Thoracic aorta (tissue), 2 donors: ENCODE measurements around the gene NAPB. TPM values are rescaled to one million over a fixed set of nuclear protein-coding genes. Genes with fewer than 3 reads are reported as not detected.

Experiments
- ATAC-seq: fragments of 150-250 bp; one replicate; pipeline ENCODE4 v1.8.0; 2017; ENCODE audit warnings: low read depth; ENCODE audit not compliant: insufficient number of reproducible peaks, low FRiP score
- DNase-seq: peaks from one replicate; pipeline ENCODE4 v3.0.0-alpha.2; 2020; ENCODE audit warnings: low spot score
- H3K27ac ChIP-seq, 2 donors: fragments of 200-600 bp; sonication (generic); 1 replicate in 1 of 2; 2 replicates in 1 of 2; pipeline ENCODE4 v1.5.1; 2016; ENCODE audit warnings: mild to moderate bottlenecking in 2 of 2, moderate library complexity in 2 of 2
- H3K27me3 ChIP-seq: fragments of 200-600 bp; sonication (generic); replicated peaks from 2 replicates; pipeline ENCODE4 v1.6.0; 2016; ENCODE audit warnings: mild to moderate bottlenecking; ENCODE audit not compliant: insufficient read depth
- H3K36me3 ChIP-seq: fragments of 200-600 bp; sonication (generic); one replicate; pipeline ENCODE4 v1.5.1; 2016
- H3K4me1 ChIP-seq, 2 donors: fragments of 200-600 bp; sonication (generic); 1 replicate in 1 of 2; 2 replicates in 1 of 2; pipeline versions ENCODE4 v1.5.1 to v1.6.0; 2016; ENCODE audit warnings: low read depth in 2 of 2, mild to moderate bottlenecking in 1 of 2; ENCODE audit not compliant: control insufficient read depth in 1 of 2
- H3K4me3 ChIP-seq: fragments of 200-600 bp; sonication (generic); 2 replicates; pipeline ENCODE4 v1.5.1; 2016; ENCODE audit warnings: mild to moderate bottlenecking
- H3K9me3 ChIP-seq: fragments of 200-600 bp; sonication (generic); 2 replicates; pipeline ENCODE4 v1.5.1; 2016
- CTCF ChIP-seq: fragments of 200-600 bp; sonication (generic); IDR thresholded peaks from one replicate; pipeline ENCODE4 v1.5.1; 2019; ENCODE audit warnings: antibody characterized with exemption
- total RNA-seq, 2 donors: library from RNA; depleted of rRNA; stranded (reverse); fragments of >200 nt; gene quantifications; one replicate each; pipeline versions ENCODE4 v1.1.0 to v1.2.3, GENCODE V29; 2016

NAPB gene
- total RNA-seq, 2 donors from 2014 or later = 10.2 to 17.1 TPM

- no peak for TF ChIP-seq CTCF
- Histone ChIP-seq H3K4me3 (no peak overlapping the region), H3K4me1 (no peaks in the 10 kb centered on the region), H3K36me3 (no peaks in the 10 kb centered on the region), H3K27me3 (no peaks in the 10 kb centered on the region), H3K9me3 (no peaks in the 10 kb centered on the region), H3K27ac (no peak overlapping the region)
- DNase-seq (no peak), ATAC-seq (no peak)
Measured at GRCh38 chr20:23451956-23452487, 30.7 kb upstream of the NAPB start.

GRCh38 chr20:23450877-23451276, 29.6 kb upstream of the NAPB start:
- no peaks in the 10 kb centered on the region for H3K9me3 ChIP-seq
- DNase-seq (no peak), ATAC-seq (no peak)
- H3K36me3 ChIP-seq = no peaks in the 10 kb centered on the region
- H3K27me3 ChIP-seq = no peaks in the 10 kb centered on the region
- H3K27ac ChIP-seq = no peak overlapping the region
- no peak overlapping the region for H3K4me3 ChIP-seq
- no peaks in the 10 kb centered on the region for H3K4me1 ChIP-seq
- TF ChIP-seq CTCF = no peak

- no peaks in the 10 kb centered on the region for H3K36me3 ChIP-seq
- no peak for ATAC-seq
- H3K27ac ChIP-seq = no peak overlapping the region
- no peaks in the 10 kb centered on the region for H3K9me3 ChIP-seq
- no peaks in the 10 kb centered on the region for H3K4me1 ChIP-seq
- no peak for TF ChIP-seq CTCF
- no peak for DNase-seq
- no peak overlapping the region for H3K4me3 ChIP-seq
- H3K27me3 ChIP-seq = no peaks in the 10 kb centered on the region
Measured at GRCh38 chr20:23449421-23449820, 28.1 kb upstream of the NAPB start.

- no peaks in the 10 kb centered on the region for H3K27me3 ChIP-seq
- no peaks in the 10 kb centered on the region for H3K4me1 ChIP-seq
- no peak overlapping the region for H3K27ac ChIP-seq
- no peak for TF ChIP-seq CTCF
- DNase-seq (no peak), ATAC-seq (no peak)
- H3K9me3 ChIP-seq = no peaks in the 10 kb centered on the region
- H3K36me3 ChIP-seq = no peaks in the 10 kb centered on the region
- no peak overlapping the region for H3K4me3 ChIP-seq
Measured at GRCh38 chr20:23448167-23448566, 26.9 kb upstream of the NAPB start.

- Histone ChIP-seq H3K27me3 (no peaks in the 10 kb centered on the region), H3K4me1 (no peaks in the 10 kb centered on the region), H3K36me3 (no peaks in the 10 kb centered on the region), H3K27ac (no peak overlapping the region), H3K9me3 (no peaks in the 10 kb centered on the region), H3K4me3 (no peak overlapping the region)
- TF ChIP-seq CTCF = no peak
- no peak for ATAC-seq
- no peak for DNase-seq
Measured at GRCh38 chr20:23446505-23446904, 25.2 kb upstream of the NAPB start.
